D721Med (cell line): Measurements from ENCODE around the gene ZNF311.
"Not testable (repeated sequence)": the region's sequence is repeated elsewhere in the genome, so short reads cannot be mapped to it uniquely, and the experiment has no call there.

Experiments
- DNase-seq: peaks from one replicate; pipeline ENCODE4 v3.0.0; 2011; ENCODE audit warnings: low spot score; ENCODE audit not compliant: insufficient read length
- FAIRE-seq: peaks from 2 replicates; lab custom pipeline; 2011; peaks lifted over from hg19 to GRCh38; lab: Jason Lieb, UNC
- CTCF ChIP-seq: IDR thresholded peaks from 2 replicates; pipeline ENCODE4 v1.5.1; 2012; ENCODE audit warnings: mild to moderate bottlenecking, control low read depth; ENCODE audit not compliant: insufficient read depth; ENCODE audit errors: missing control alignments

Gene ZNF311

DNA sequence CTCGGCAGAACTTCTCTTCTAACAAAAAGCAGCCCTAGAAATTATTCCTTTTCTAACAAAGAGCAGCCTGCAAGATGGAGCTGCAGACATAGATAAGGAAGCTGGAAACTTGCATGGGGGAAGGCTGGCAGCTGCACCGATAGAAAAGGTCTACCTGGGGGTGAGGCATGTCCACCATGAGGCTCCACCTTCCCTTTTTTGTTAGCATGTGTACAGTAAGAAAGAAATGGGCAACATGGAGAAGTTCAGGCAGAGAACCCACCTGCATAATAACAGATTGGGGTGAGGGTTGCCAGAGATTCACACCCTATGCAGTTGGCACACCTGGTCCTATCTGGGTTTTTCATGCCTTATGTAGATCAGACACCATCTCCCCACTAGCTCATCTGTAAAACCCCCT is 25.4 kb downstream of the ZNF311 start:
- TF ChIP-seq CTCF, result no peak
- DNase-seq (no peak), FAIRE-seq (no peak)

DNA sequence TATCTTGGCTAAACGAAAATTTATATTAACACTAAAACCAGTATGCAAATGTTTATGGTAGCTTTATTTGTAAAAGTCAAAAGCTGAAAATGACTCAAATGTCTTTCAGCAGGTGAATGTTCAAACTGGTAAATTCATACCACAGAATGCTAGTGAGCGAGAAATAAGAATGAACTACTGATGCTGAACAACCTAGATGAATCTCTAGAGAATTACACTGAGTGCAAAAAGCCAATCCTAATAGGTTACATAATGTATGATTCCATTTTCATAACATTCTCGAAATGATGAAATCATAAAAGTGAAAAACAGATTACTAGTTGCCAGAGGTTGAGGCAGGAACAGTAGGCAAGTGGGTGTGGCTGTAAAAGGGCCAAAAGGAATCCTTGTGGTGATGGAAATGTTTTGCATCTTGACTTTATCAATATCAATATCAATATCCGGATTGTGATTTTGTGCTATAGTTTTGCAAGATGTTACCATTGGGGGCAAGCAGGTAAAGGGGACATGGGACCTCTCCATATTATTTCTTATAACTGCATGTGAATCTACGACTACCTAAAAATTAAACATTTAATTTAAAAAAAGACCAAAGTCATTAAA is 26.1 kb downstream of the ZNF311 start:
- TF ChIP-seq CTCF, result no peak
- DNase-seq, result no peak
- FAIRE-seq, result no peak

GRCh38 chr6:28978133-28978491 is 27.0 kb downstream of the ZNF311 start:
- no peak for TF ChIP-seq CTCF
- FAIRE-seq (no peak), DNase-seq (no peak)

DNA sequence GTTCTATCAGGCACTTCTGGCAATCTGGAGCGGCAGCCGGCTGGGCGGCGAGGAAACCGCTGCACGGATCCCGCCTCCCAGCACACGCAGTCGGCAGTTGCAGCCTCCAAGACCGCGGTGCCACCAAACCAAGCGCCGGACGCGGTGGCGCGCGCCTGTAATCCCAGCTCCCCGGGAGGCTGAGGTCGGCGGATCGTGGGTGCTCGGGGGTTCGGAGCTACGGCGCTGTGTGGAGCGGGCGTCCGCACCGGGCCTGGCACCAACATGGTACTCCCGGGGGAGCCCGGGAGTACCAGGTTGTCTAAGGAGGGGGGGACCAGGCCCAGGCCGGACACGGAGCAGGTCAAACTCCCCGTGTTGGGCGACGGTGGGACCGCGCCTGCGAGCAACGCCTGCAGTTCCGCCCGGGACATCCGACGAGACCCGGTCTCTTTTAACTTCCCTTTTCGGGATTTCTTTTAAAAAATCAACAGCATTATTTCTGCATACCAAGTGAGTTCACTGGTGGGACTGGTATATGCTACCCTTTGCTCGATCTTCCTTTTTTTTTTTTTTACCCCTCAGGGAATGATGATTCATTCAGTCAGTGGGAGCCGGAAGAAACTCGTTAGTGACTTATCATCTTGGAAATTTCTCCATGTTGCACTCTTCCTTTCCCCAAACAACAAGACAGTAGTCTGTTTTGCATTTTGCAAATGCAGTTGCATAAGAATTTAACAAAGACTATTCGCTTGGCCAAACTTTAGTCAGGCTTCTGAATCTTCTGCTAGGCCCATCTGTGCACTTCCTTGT is 27.6 kb downstream of the ZNF311 start:
- no peak for TF ChIP-seq CTCF
- FAIRE-seq (no peak), DNase-seq (no peak)

DNA sequence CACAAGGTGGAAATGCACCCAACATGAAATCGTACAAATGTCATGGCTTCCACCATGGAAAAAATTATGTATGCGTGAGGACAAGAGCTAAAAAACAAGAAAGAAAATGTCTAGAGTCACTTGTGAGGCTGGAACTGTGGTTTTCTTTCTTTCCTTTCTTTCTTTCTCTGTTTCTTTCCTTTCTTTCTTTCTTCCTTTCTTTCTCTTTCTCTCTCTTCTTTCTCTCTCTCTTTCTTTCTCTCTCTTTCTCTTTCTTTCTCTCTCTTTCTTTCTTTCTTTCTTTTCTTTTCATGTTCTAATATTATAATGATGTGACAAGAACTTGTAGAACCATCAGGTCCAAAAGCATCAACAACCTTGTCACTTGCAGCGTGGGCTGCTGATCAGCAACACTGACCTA is 28.4 kb downstream of the ZNF311 start:
- DNase-seq, result no peak
- no peak for FAIRE-seq
- no peak for TF ChIP-seq CTCF

- TF ChIP-seq CTCF, result no peak
- FAIRE-seq (no peak), DNase-seq (no peak)
Measured at GRCh38 chr6:28974505-28974904, 30.6 kb downstream of the ZNF311 start.

DNA sequence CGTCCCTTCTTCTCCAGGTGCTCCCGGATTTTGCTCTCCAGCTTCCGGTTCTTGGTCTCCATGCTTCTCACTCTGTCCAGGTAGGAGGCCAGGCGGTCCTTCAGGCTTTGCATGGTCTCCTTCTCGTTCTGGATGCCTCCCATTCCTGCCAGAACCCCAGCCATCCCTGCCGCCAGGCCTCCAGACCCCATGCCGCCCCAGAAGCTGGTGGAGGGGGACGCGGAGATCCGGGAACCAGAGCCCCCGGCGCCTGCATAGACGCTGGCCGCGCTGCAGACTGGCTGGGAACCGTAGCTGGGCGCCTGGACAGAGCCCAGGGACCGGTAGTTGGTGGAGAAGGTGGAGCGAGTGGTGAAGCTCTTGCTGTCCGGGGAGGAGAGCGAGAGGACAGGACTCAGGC is 35.1 kb downstream of the ZNF311 start:
- FAIRE-seq, DNase-seq: not testable (repeated sequence)

DNA sequence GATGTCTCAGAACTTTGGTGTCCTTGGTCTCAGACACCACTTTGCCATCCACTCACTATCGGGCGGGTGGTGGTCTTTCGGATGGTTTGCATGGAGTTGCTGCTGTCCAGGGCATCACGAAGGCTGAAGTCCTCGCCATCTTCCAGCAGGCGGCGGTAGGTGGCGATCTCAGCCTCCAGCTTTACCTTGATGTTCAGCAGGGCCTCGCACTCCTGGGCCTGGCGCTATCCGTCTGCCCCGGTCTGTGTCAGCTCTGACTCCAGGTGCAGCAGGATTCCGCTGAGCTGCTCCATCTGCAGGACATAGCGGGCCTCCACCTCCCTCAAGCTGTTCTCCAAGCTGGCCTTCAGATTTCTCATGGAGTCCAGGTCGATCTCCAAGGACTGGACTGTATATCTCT is 36.0 kb downstream of the ZNF311 start:
- DNase-seq (no peak), FAIRE-seq (no peak)
- TF ChIP-seq CTCF, result no peak
